ENCODE results near the gene CA11.

CA11 gene

DNA sequence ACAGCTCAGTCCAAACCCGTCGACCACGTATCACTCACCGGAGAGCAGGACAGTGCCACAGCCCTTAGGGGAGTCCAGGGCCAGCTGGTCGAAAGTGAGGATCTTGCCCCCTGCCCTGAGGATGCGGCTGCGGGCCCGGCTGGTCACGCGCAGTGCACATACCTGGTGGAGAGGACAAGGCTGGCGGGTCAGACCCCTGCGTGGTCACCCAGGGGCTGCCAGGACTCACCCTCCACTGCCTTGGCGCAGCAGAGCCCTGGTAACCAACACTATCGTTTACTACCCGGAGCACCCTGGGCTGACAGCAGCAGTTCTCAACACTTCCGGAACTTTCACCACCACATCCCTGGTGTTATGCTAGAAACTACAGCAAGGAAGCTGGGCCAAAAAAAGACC, 29.9 kb downstream of the CA11 start:
- no peak overlapping the region for H3K4me3 ChIP-seq (ENCODE audit: low read depth, low read length)
- TF ChIP-seq, protein P1, sequence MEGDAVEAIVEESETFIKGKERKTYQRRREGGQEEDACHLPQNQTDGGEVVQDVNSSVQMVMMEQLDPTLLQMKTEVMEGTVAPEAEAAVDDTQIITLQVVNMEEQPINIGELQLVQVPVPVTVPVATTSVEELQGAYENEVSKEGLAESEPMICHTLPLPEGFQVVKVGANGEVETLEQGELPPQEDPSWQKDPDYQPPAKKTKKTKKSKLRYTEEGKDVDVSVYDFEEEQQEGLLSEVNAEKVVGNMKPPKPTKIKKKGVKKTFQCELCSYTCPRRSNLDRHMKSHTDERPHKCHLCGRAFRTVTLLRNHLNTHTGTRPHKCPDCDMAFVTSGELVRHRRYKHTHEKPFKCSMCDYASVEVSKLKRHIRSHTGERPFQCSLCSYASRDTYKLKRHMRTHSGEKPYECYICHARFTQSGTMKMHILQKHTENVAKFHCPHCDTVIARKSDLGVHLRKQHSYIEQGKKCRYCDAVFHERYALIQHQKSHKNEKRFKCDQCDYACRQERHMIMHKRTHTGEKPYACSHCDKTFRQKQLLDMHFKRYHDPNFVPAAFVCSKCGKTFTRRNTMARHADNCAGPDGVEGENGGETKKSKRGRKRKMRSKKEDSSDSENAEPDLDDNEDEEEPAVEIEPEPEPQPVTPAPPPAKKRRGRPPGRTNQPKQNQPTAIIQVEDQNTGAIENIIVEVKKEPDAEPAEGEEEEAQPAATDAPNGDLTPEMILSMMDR (IDR thresholded peaks at IDR 0.05; ENCODE audit: low read depth, low read length, missing control alignments) = no peak
- DNase-seq (ENCODE audit: low read depth) = no peak

DNA sequence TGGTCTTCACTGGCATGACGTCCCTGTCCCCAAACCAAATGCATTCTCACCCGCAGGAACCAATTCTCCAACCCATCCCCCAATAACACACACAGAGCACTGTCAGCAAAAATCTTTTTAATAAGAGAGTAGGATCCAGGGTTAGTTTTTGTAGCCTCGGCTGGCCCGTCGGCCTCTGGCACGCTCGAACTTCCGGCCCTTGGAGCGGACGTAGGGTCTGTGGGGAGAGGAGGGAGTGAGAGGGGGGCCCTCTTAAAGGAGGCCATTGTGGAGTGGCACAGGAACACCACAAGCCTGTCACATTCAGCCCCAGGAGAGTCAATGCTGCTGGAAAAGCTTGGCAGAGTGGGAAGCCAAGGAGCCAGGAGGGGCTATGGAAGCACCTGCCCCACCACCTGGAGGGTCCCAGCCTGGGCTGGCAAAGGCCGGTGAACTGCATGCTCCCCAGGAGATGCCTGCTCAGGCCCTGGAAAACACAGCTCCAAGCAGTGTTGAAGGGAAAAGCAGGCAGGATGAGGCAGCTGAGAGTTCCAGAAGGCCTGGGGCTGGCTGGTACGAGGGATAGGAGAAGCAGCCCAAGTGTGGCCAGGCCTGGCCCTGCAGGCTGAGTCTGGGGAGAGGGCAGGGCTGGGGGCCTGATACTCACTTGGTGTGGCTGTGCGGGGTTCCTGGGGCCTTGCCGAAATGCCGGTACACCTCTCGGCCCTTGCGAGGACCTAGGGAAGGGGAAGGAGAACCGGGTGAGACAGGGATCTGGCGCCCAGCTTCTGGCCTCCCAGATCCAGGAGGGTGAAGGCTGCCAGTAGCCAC, 30.6 kb downstream of the CA11 start:
- TF ChIP-seq, protein P1 (IDR thresholded peaks at IDR 0.05; ENCODE audit: low read depth, low read length, missing control alignments) = no peak
- DNase-seq (ENCODE audit: low read depth) = no peak
- H3K4me3 ChIP-seq (ENCODE audit: low read depth, low read length) = no peak overlapping the region

DNA sequence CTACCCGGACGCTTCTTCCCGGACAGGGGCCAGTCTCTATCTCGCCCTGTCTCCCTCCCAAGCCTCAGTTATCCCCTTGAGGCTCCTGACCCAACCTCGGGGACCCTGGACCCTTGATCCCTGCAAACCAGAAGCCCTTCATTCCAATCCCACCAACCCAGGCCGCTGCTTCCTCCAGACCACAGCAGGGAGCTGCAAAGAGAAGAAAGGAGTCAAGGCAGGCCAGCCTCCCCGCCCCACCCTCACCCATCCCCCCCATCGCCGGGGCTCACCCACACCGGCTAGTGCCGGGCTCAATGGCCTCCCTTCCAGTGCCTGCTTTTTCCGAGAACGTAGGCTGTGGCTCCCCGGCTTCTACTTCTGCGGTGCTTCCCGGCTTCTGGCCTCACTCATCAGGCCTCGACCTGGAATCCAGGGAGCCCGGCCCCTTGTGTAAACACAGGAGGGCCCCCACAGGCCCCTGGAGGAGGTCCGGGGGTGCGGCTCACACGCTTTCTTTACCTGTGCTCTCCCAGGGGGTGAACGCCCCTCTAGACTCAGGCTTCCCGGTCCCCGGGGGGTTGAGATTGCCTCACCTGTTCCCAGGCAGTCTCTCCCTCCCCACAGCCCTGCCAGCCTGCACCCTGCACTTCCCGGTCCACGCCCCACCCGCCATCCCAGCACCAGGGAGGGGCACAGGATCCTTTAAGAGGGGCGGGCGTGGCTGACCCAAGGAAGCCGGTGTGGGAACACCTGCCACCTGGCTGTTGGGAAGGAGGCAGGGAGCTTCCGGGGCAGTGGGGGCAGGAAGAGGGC, 31.4 kb downstream of the CA11 start, which contains the start of gene FAM83E:
Gene FAM83E, minus strand, starts transcription at position 641 of the 795 bp plus-strand sequence. CDS start 1,704 bp downstream, outside the sequence.
- no peak within 1 kb of the TSS for H3K4me3 ChIP-seq (ENCODE audit: low read depth, low read length)
- DNase-seq (ENCODE audit: low read depth) = no peak
- TF ChIP-seq, protein P1 (IDR thresholded peaks at IDR 0.05; ENCODE audit: low read depth, low read length, missing control alignments) = no peak

DNA sequence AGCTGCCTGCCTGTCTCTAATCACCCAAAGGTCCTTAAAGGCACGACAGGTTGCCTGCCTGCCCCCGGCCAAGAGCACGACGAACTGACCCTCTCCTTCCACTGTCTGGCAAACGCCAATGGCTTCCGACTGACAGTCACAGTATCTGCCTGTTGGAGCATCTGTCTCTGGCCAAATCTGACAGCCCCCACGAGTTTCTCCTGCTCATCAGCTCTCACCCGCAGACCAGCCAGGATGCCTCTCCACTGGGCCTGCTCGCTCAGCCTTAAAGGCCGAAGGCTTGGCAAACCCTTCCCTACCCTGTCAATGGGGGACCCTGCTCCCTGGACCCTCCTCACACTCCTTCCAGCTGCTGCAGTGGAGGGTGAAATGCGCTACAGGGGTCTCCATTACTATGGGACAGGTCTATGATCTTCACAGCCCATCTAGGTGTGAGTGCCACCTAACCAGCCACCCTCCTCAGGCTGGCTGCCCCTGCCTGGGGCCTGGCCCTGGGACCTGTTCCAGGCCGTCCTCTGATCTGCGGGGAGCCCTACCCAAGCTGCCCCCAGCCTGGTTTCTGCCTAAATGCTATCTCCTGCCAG, 32.0 kb downstream of the CA11 start:
- no peak for DNase-seq (ENCODE audit: low read depth)
- H3K4me3 ChIP-seq (ENCODE audit: low read depth, low read length) = no peak overlapping the region
- TF ChIP-seq, protein P1 (IDR thresholded peaks at IDR 0.05; ENCODE audit: low read depth, low read length, missing control alignments) = no peak

DNA sequence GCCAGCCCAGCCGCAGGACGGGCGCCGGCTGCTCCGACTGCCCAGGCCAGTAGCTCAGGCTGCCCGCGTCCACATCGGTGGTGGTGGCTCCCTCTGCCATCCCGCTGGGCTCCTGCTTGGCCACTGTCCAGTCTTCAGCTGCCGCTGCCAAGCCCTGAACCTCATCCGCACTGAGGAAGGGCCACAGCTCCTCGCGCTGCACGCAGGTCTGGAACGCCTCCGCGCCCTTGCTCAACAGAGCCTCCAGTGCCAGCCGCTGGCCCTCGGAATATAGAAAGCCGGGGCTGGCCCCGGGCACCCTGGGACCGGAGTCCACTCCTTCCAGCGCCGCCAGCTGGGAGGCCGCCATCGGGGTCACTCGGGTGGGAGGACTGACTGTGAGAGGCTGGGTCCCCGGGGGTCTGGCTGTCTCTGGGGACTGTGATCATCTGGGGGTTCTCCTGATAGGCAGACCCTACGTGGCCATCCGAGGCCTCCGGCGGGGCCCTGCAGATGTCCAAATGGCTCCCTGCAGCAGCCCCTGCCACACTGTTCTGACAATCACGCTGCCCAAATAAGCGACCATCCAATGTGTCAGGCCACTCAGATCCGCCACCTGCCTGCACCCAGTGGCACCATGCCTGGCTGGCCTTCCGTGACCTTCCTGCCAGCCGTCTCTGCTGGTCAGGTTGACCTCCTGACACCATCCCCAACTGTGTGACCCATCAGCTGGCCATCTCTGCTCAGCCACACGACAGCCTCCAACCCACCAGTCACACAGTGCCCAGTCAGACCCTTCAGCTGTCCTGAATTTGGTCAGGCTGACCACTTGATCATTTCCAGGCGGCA, 32.7 kb downstream of the CA11 start:
- DNase-seq (ENCODE audit: low read depth) = no peak
- TF ChIP-seq, protein P1 (IDR thresholded peaks at IDR 0.05; ENCODE audit: low read depth, low read length, missing control alignments) = no peak
- H3K4me3 ChIP-seq (ENCODE audit: low read depth, low read length) = no peak overlapping the region

DNA sequence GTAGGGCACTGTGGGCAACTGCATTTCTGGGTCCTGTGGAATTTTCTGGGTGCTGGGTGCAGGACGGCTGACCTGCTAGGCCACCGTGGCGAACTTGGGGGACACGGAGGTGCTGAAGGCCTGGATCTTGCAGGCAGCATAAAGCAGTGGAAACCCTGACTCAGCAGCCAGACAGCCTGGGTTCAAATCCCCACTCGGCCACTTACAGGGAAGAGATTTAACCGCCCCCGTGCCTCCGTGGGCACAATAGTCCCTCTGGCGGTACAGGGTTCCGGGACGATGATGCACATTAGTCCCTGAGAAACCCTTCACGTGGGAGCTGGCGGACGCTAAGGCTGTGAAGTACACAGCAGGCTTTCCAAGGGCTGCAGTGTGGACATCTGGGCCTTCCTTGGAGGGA, 34.1 kb downstream of the CA11 start:
- no peak for DNase-seq (ENCODE audit: low read depth)

More for the DNA sequence above, 34.1 kb downstream of the CA11 start:
- TF ChIP-seq, protein P1 (IDR thresholded peaks at IDR 0.05; ENCODE audit: low read depth, low read length, missing control alignments) = no peak
- H3K4me3 ChIP-seq (ENCODE audit: low read depth, low read length) = no peak overlapping the region

Measured in GM12864 (cell line).